HepG2 (cell line): ENCODE measurements around the gene TBC1D16. TPM values are rescaled to one million over a fixed set of nuclear protein-coding genes. Genes with fewer than 3 reads are reported as not detected.

Source experiments
- ATAC-seq: fragments of 200-7000 bp; cut with Tn5 transposase; 3 replicates; pipeline ENCODE4 v1.9.1; 2020; ENCODE audit warnings: mild to moderate bottlenecking, moderate library complexity
- BruUV-seq: library from RNA; stranded (reverse); fragments of 400-500 nt; replicated peaks from 2 replicates; lab custom pipeline; 2021; lab: Mats Ljungman, UMichigan
- CTCF ChIA-PET: fragments of 300-600 bp; formaldehyde crosslinking; extraction: SDS; loops from one replicate; lab custom pipeline; 2021; ENCODE audit warnings: low total read pairs, inconsistent platforms, low intra/inter-chr PET ratio; lab: Yijun Ruan, JAX
- POLR2A ChIA-PET: fragments of 350-600 bp; sonication (Branson Sonifier 250); formaldehyde crosslinking; loops from one replicate; lab custom pipeline; 2020; ENCODE audit warnings: antibody characterized with exemption, inconsistent platforms; lab: Yijun Ruan, JAX
- DNase-seq: peaks from one replicate; pipeline ENCODE4 v3.0.0-alpha.2; 2015; ENCODE audit warnings: low spot score
- FAIRE-seq: peaks from 3 replicates; lab custom pipeline; 2011; peaks lifted over from hg19 to GRCh38; lab: Jason Lieb, UNC
- H2AFZ ChIP-seq: one replicate; pipeline ENCODE4 v1.6.1; 2011; ENCODE audit warnings: low read length, inconsistent platforms
- H3K27ac ChIP-seq: fragments of 300-600 bp; 3 replicates; pipeline ENCODE4 v1.8.0; 2011; ENCODE audit warnings: mixed run types, mild to moderate bottlenecking, mixed read lengths, low read length, inconsistent platforms; ENCODE audit not compliant: insufficient read depth; ENCODE audit errors: extremely low read length
- H3K27me3 ChIP-seq, 2 experiments: fragments of 200-600 bp in 1 of 2; 2 replicates in 1 of 2; 3 replicates in 1 of 2; pipeline versions ENCODE4 v1.6.0 to v1.8.0; 2011; ENCODE audit warnings: low read length in 2 of 2, mild to moderate bottlenecking in 2 of 2, moderate library complexity in 2 of 2, inconsistent platforms in 1 of 2; ENCODE audit not compliant: insufficient read depth in 2 of 2, control insufficient read depth in 1 of 2
- H3K36me3 ChIP-seq, 2 experiments: fragments of 200-600 bp in 1 of 2; replicated peaks in 1 of 2; 2 replicates in 1 of 2; 3 replicates in 1 of 2; pipeline versions ENCODE4 v1.5.1 to v1.8.0; 2011; ENCODE audit warnings: low read length in 2 of 2, inconsistent platforms in 1 of 2; ENCODE audit not compliant: insufficient read depth in 2 of 2, control insufficient read depth in 1 of 2
- H3K4me1 ChIP-seq: 2 replicates; pipeline ENCODE4 v1.5.1; 2012; ENCODE audit warnings: low read length, inconsistent platforms; ENCODE audit not compliant: insufficient read depth
- H3K4me2 ChIP-seq: 2 replicates; pipeline ENCODE4 v1.6.0; 2011; ENCODE audit warnings: low read depth, low read length, inconsistent platforms
- H3K4me3 ChIP-seq, 3 experiments: fragments of 200-600 bp in 1 of 3; sonication (generic), shearing (Covaris generic) in 1 of 3; replicated peaks in 1 of 3; 2 replicates each; pipeline ENCODE4 v1.5.1; 2011 to 2016; ENCODE audit warnings: low read length in 3 of 3, inconsistent platforms in 2 of 3, low read depth in 2 of 3, mild to moderate bottlenecking in 2 of 3, control low read depth in 1 of 3, mixed read lengths in 1 of 3; ENCODE audit not compliant: insufficient read depth in 1 of 3
- H3K79me2 ChIP-seq: one replicate; pipeline ENCODE4 v1.6.1; 2011; ENCODE audit warnings: low read length, inconsistent platforms; ENCODE audit not compliant: insufficient read depth
- H3K9ac ChIP-seq: 2 replicates; pipeline ENCODE4 v1.6.0; 2011; ENCODE audit warnings: mild to moderate bottlenecking, low read depth, low read length, inconsistent platforms; ENCODE audit not compliant: insufficient read depth
- H3K9me3 ChIP-seq: 2 replicates; pipeline ENCODE4 v1.5.1; 2012; ENCODE audit warnings: mild to moderate bottlenecking, low read length
- H4K20me1 ChIP-seq: 2 replicates; pipeline ENCODE4 v1.6.0; 2011; ENCODE audit warnings: inconsistent platforms, mild to moderate bottlenecking, low read length, moderate library complexity; ENCODE audit not compliant: insufficient read depth
- AGO2 ChIP-seq: fragments of 200-400 bp; formaldehyde crosslinking; optimal IDR thresholded peaks from 2 replicates; pipeline ENCODE3; 2017; ENCODE audit warnings: mild to moderate bottlenecking, low read depth, low read length, moderate library complexity
- ASH2L ChIP-seq: fragments of 300-600, 200-600 bp; sonication (generic); IDR thresholded peaks from 2 replicates; pipeline ENCODE4 v1.7.0; 2017; ENCODE audit warnings: low read depth, mild to moderate bottlenecking, moderate library complexity, mixed read lengths, low read length; ENCODE audit not compliant: insufficient read length
- ETS1 ChIP-seq: sonication (generic); formaldehyde crosslinking; IDR thresholded peaks from 2 replicates; pipeline ENCODE4 v1.4.0; 2020; ENCODE audit warnings: missing genetic modification reagents
- GABPB1 ChIP-seq: IDR thresholded peaks from 2 replicates; pipeline ENCODE4 v1.6.1; 2016; ENCODE audit warnings: mild to moderate bottlenecking, missing genetic modification reagents, moderate library complexity, missing compliant biosample characterization
- GATA4 ChIP-seq: sonication (generic); IDR thresholded peaks from 2 replicates; pipeline ENCODE4 v1.6.1; 2016; ENCODE audit warnings: antibody characterized with exemption, low read depth, borderline replicate concordance
- ZNF331 ChIP-seq: sonication (generic); formaldehyde crosslinking; IDR thresholded peaks from 2 replicates; pipeline ENCODE4 v1.4.0; 2020; ENCODE audit warnings: missing genetic modification reagents
- WGBS: methylation state at CpG from one replicate; pipeline ENCODE4 v1.1.6; 2017; ENCODE audit warnings: low lambda C conversion rate; 5-methylcytosine and 5-hydroxymethylcytosine counted together
- in situ Hi-C: cut with HindIII; loops from 2 replicates; pipeline ENCODE4 v1.10.0; 2017; ENCODE audit warnings: low pct_unique_long_range_greater_than_20kb; ENCODE audit not compliant: extremely low pct_ligation_motif_present
- intact Hi-C: fragments of 100-400 bp; cut with micrococcal nuclease; formaldehyde crosslinking; loops from one replicate; pipeline ENCODE4 v1.10.0; 2022; ENCODE audit not compliant: unreplicated experiment
- polyA plus RNA-seq, 8 experiments: library from polyadenylated mRNA; depleted of rRNA in 3 of 8; stranded (reverse) in 7 of 8; unstranded in 1 of 8; fragments of >200 nt; fragmentation: Illumina TruSeq in 4 of 8; extraction: Trizol in 4 of 8; gene quantifications; 2 replicates each; pipeline versions ENCODE4 v1.2.1 to v1.2.3, GENCODE V29; 2011 to 2016; ENCODE audit warnings: low read depth in 4 of 8, missing spikeins in 1 of 8, mixed read lengths in 1 of 8; ENCODE audit not compliant: insufficient read depth in 1 of 8
- total RNA-seq, 5 experiments: library from RNA; depleted of rRNA; stranded (reverse); fragments of >200 nt; fragmentation: Illumina TruSeq; extraction: Trizol; gene quantifications; 2 replicates each; pipeline ENCODE4 v1.2.3, GENCODE V29; 2016; ENCODE audit warnings: low read depth in 1 of 5

The TBC1D16 gene
- total and polyA plus RNA-seq, 2 of the 13 experiments (the other 11 are each of a cell fraction or from before 2014, with no cell fraction given), result 14.9 to 24.9 TPM

- TF ChIP-seq GATA4, result no peak
- TF ChIP-seq ASH2L, result no peak
- TF ChIP-seq ETS1, result no peak
Observed at GRCh38 chr17:79982986-79983385, 52.7 kb downstream of the TBC1D16 start (continued).

- no peak for TF ChIP-seq ZNF331 (CRISPR knock-in tag)
- peak; percentile 19; the same call in 1 of the 2 replicates for TF ChIP-seq GABPB1 (CRISPR knock-in tag)
- TF ChIP-seq AGO2, result peak; percentile 28
- Histone ChIP-seq H3K4me1 (peaks cover 27% of the 10 kb centered on the region), H3K4me2 (no peak overlapping the region), H3K9me3 (no peaks in the 10 kb centered on the region), H4K20me1 (no peaks in the 10 kb centered on the region), H3K79me2 (peaks cover 9% of the 10 kb centered on the region), H3K4me3 (no peak overlapping the region), H3K9ac (no peak overlapping the region), H3K36me3 (peaks cover 4 to 13% of the 10 kb centered on the region in 2 experiments; a peak in 2 of 5 replicates), H3K27ac (no peak overlapping the region), H2AFZ (no peak overlapping the region), H3K27me3 (no peaks in the 10 kb centered on the region)
- ATAC-seq (no peak), FAIRE-seq (no peak), DNase-seq (no peak)
- no TSS peak for BruUV-seq
- POLR2A ChIA-PET, result interaction anchor here (1.7 kb wide), 1 partner anchor 12 kb away, joined by 4 read pairs; no protein-coding TSS in a partner anchor
- in situ Hi-C loops, result no loop called here
- 93% methylated on average over 23 of the region's 23 CpGs for WGBS
- CTCF ChIA-PET, result no interaction called here
- intact Hi-C loops, result no loop called here
Observed at GRCh38 chr17:79981661-79982101, 54.0 kb downstream of the TBC1D16 start.
